GM18507 (cell line): ENCODE results near the gene ZXDA.

Experiments
- DNase-seq: peaks from one replicate; pipeline ENCODE4 v3.0.0; 2011; ENCODE audit warnings: low read depth; ENCODE audit not compliant: insufficient read length; ENCODE audit errors: extremely low spot score
- FAIRE-seq: peaks from 2 replicates; lab custom pipeline; 2011; peaks lifted over from hg19 to GRCh38; lab: Jason Lieb, UNC

The ZXDA gene

DNA sequence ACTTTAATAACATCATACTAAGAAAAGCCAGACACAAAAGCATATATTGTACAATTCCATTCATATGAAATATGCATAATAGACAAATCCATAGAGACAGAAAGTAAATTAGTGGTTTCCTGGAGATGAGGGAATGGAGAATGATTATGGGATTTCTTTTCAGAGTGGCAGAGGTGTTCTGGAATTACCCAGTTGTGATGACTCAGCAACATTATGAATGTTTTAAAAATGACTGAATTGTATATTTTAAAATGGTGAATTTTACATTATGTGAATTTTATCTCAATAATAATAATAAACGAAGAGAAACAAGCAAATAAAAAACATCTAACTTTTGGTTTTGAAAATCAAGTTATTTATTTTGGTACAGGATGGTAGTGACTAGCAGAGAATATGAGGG lies 11.2 kb downstream of the ZXDA start:
- no peak for FAIRE-seq
- DNase-seq = no peak

DNA sequence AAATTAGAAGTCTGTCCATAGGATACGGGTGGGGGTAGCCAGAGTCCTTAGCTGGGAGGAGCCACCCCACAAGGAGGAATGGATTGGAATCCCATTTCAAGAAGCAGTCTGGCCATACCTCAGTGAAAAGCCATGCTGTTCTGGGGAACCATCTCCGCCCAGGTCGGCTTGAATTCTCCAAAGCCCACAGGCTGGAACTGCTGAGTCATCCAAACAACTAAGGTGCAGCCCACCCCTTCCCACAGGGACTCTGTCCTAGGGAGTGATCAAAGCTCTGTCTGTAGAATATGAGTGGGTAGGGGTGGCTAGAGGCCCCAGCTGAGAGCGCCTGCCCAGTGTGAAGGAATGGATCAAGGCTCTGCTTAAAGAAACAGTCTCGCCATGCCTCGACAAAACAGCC lies 38.8 kb downstream of the ZXDA start:
- FAIRE-seq = no peak

More for the DNA sequence above, 38.8 kb downstream of the ZXDA start:
- DNase-seq = no peak
